Thymus (tissue), 11 donors: ENCODE data around the gene MAGI2. TPM values are rescaled to one million over a fixed set of nuclear protein-coding genes. Genes with fewer than 3 reads are reported as not detected.

ENCODE experiments used
- DNase-seq, 9 donors: peaks; one replicate each; pipeline ENCODE4 v3.0.0-alpha.2; 2013; ENCODE audit warnings: low spot score in 9 of 9, low read depth in 6 of 9, missing footprints in 1 of 9
- H3K27ac ChIP-seq, 2 donors: one replicate each; pipeline ENCODE4 v1.5.1; 2013; ENCODE audit warnings: control low read depth in 1 of 2, low read depth in 1 of 2, low read length in 1 of 2, mild to moderate bottlenecking in 1 of 2, moderate library complexity in 1 of 2
- H3K27me3 ChIP-seq, 2 donors: one replicate each; pipeline ENCODE4 v1.5.1; 2013; ENCODE audit warnings: low read length in 1 of 2; ENCODE audit not compliant: control insufficient read depth in 2 of 2, insufficient read depth in 1 of 2
- H3K36me3 ChIP-seq, 2 donors: one replicate each; pipeline ENCODE4 v1.5.1; 2013; ENCODE audit warnings: low read length in 1 of 2, mild to moderate bottlenecking in 1 of 2, moderate library complexity in 1 of 2; ENCODE audit not compliant: control insufficient read depth in 2 of 2, insufficient read depth in 2 of 2
- H3K4me1 ChIP-seq, 2 donors: one replicate each; pipeline ENCODE4 v1.5.1; 2013; ENCODE audit warnings: low read length in 2 of 2; ENCODE audit not compliant: control insufficient read depth in 2 of 2, insufficient read depth in 2 of 2
- H3K4me3 ChIP-seq, 2 donors: one replicate each; pipeline ENCODE4 v1.5.1; 2013; ENCODE audit warnings: low read length in 2 of 2, control low read depth in 1 of 2, mild to moderate bottlenecking in 1 of 2
- H3K9me3 ChIP-seq, 2 donors: one replicate each; pipeline ENCODE4 v1.5.1; 2013; ENCODE audit warnings: low read length in 1 of 2, mild to moderate bottlenecking in 1 of 2; ENCODE audit not compliant: control insufficient read depth in 2 of 2, insufficient read depth in 1 of 2
- WGBS: extraction: QIAGEN DNeasy Blood & Tissue Kit; methylation state at CpG from one replicate; pipeline ENCODE4 v1.1.7; 2013; 5-methylcytosine and 5-hydroxymethylcytosine counted together
- polyA plus RNA-seq: library from polyadenylated mRNA; stranded (reverse); fragments of 200-250 nt; gene quantifications from one replicate; pipeline ENCODE4 v1.2.3, GENCODE V29; 2013
- total RNA-seq: library from RNA; stranded (reverse); fragments of 120-200 nt; gene quantifications from one replicate; pipeline ENCODE4 v1.2.4, GENCODE V29; 2013
- donor health status: healthy.

Gene MAGI2
- total and polyA plus RNA-seq, 2 donors, result 0.42 to 1.7 TPM

- Histone ChIP-seq H3K27ac (no peak overlapping the region), H3K4me3 (no peak overlapping the region), H3K27me3 (no peaks in the 10 kb centered on the region), H3K36me3 (no peaks in the 10 kb centered on the region), H3K9me3 (no peaks in the 10 kb centered on the region), H3K4me1 (no peaks in the 10 kb centered on the region)
- DNase-seq, result no peak
- WGBS, result 78% methylated on average over 4 of the region's 4 CpGs
These were observed 1089.6 kb downstream of the MAGI2 start for GRCh38 chr7:78363866-78364265.

GRCh38 chr7:78359836-78360235 is 1093.6 kb downstream of the MAGI2 start:
- 99% methylated on average over 1 of the region's 1 CpG for WGBS
- Histone ChIP-seq H3K27ac (no peak overlapping the region), H3K4me1 (no peaks in the 10 kb centered on the region), H3K9me3 (no peaks in the 10 kb centered on the region), H3K27me3 (no peaks in the 10 kb centered on the region), H3K36me3 (no peaks in the 10 kb centered on the region), H3K4me3 (no peak overlapping the region)
- DNase-seq, result no peak

GRCh38 chr7:78357709-78358108 is 1095.8 kb downstream of the MAGI2 start:
- H3K9me3 ChIP-seq, result no peaks in the 10 kb centered on the region
- no peak for DNase-seq
- H3K4me1 ChIP-seq, result no peaks in the 10 kb centered on the region
- H3K36me3 ChIP-seq, result no peaks in the 10 kb centered on the region
- H3K4me3 ChIP-seq, result no peak overlapping the region
- WGBS, result 94% methylated on average over 2 of the region's 2 CpGs
- no peak overlapping the region for H3K27ac ChIP-seq
- H3K27me3 ChIP-seq, result no peaks in the 10 kb centered on the region

GRCh38 chr7:78355834-78356233 is 1097.6 kb downstream of the MAGI2 start:
- no peak overlapping the region for H3K4me3 ChIP-seq
- no peaks in the 10 kb centered on the region for H3K36me3 ChIP-seq
- H3K4me1 ChIP-seq, result no peaks in the 10 kb centered on the region
- DNase-seq, result no peak
- WGBS, result 91% methylated on average over 3 of the region's 3 CpGs
- H3K27ac ChIP-seq, result no peak overlapping the region
- no peaks in the 10 kb centered on the region for H3K27me3 ChIP-seq
- H3K9me3 ChIP-seq, result no peaks in the 10 kb centered on the region

- Histone ChIP-seq H3K4me3 (no peak overlapping the region), H3K27ac (no peak overlapping the region), H3K4me1 (no peaks in the 10 kb centered on the region), H3K27me3 (no peaks in the 10 kb centered on the region), H3K36me3 (no peaks in the 10 kb centered on the region), H3K9me3 (no peaks in the 10 kb centered on the region)
- WGBS, result 74% methylated on average over 3 of the region's 3 CpGs
- DNase-seq, result no peak
These were observed 1102.5 kb downstream of the MAGI2 start for GRCh38 chr7:78350926-78351325.

GRCh38 chr7:78350391-78350790 is 1103.1 kb downstream of the MAGI2 start:
- H3K36me3 ChIP-seq, result no peaks in the 10 kb centered on the region
- DNase-seq, result no peak
- H3K27ac ChIP-seq, result no peak overlapping the region
- no peaks in the 10 kb centered on the region for H3K27me3 ChIP-seq
- H3K4me3 ChIP-seq, result no peak overlapping the region
- WGBS, result 93% methylated on average over 1 of the region's 1 CpG
- no peaks in the 10 kb centered on the region for H3K4me1 ChIP-seq
- H3K9me3 ChIP-seq, result no peaks in the 10 kb centered on the region

- WGBS, result 95% methylated on average over 4 of the region's 4 CpGs
- H3K27me3 ChIP-seq, result no peaks in the 10 kb centered on the region
- no peak overlapping the region for H3K27ac ChIP-seq
- no peaks in the 10 kb centered on the region for H3K4me1 ChIP-seq
- DNase-seq, result no peak
- H3K4me3 ChIP-seq, result no peak overlapping the region
- H3K9me3 ChIP-seq, result no peaks in the 10 kb centered on the region
- no peaks in the 10 kb centered on the region for H3K36me3 ChIP-seq
These were observed 1106.6 kb downstream of the MAGI2 start for GRCh38 chr7:78346827-78347226.

GRCh38 chr7:78345979-78346378 is 1107.5 kb downstream of the MAGI2 start:
- WGBS, result 89% methylated on average over 3 of the region's 3 CpGs
- Histone ChIP-seq H3K4me1 (no peaks in the 10 kb centered on the region), H3K36me3 (no peaks in the 10 kb centered on the region), H3K27ac (no peak overlapping the region), H3K9me3 (no peaks in the 10 kb centered on the region), H3K4me3 (no peak overlapping the region), H3K27me3 (no peaks in the 10 kb centered on the region)
- no peak for DNase-seq

- Histone ChIP-seq H3K4me1 (no peaks in the 10 kb centered on the region), H3K27me3 (no peaks in the 10 kb centered on the region), H3K36me3 (no peaks in the 10 kb centered on the region), H3K27ac (no peak overlapping the region), H3K9me3 (no peaks in the 10 kb centered on the region), H3K4me3 (no peak overlapping the region)
- no peak for DNase-seq
- WGBS, result 93% methylated on average over 14 of the region's 14 CpGs
These were observed 1108.1 kb downstream of the MAGI2 start for GRCh38 chr7:78345293-78345911.

- Histone ChIP-seq H3K36me3 (no peaks in the 10 kb centered on the region), H3K9me3 (no peaks in the 10 kb centered on the region), H3K27me3 (no peaks in the 10 kb centered on the region), H3K4me1 (no peaks in the 10 kb centered on the region), H3K27ac (no peak overlapping the region), H3K4me3 (no peak overlapping the region)
- WGBS, result 97% methylated on average over 3 of the region's 3 CpGs
- DNase-seq, result no peak
These were observed 1119.0 kb downstream of the MAGI2 start for GRCh38 chr7:78334426-78334825.
